AG04450 (cell line): Measurements from ENCODE around the gene RD3L. TPM values are rescaled to one million over a fixed set of nuclear protein-coding genes. Genes with fewer than 3 reads are reported as not detected.
"Not testable (repeated sequence)": the region's sequence is repeated elsewhere in the genome, so short reads cannot be mapped to it uniquely, and the experiment has no call there.

Source experiments
- CTCF ChIA-PET: fragments of 300-600, 350-600 bp; formaldehyde crosslinking; extraction: SDS; loops from one replicate; lab custom pipeline; 2022; ENCODE audit warnings: antibody characterized with exemption, inconsistent platforms; lab: Charles Lee
- POLR2A ChIA-PET: fragments of 350-600 bp; formaldehyde crosslinking; extraction: SDS; loops from one replicate; lab custom pipeline; 2021; ENCODE audit warnings: antibody characterized with exemption, inconsistent platforms; lab: Yijun Ruan, JAX
- DNase-seq: peaks from one replicate; pipeline ENCODE4 v3.0.0-alpha.2; 2011; ENCODE audit warnings: low read depth, low spot score
- H3K27ac ChIP-seq: one replicate; pipeline ENCODE4 v1.5.1; 2012; ENCODE audit warnings: low read depth, low read length, control low read depth
- H3K27me3 ChIP-seq: one replicate; pipeline ENCODE4 v1.6.0; 2012; ENCODE audit warnings: low read length; ENCODE audit not compliant: control insufficient read depth, insufficient read depth
- H3K4me3 ChIP-seq: 2 replicates; pipeline ENCODE4 v1.5.1; 2011; ENCODE audit warnings: mild to moderate bottlenecking, low read depth, low read length, control low read depth
- H3K9me3 ChIP-seq: 2 replicates; pipeline ENCODE4 v1.5.1; 2012; ENCODE audit warnings: low read length; ENCODE audit not compliant: control insufficient read depth, insufficient read depth
- polyA plus RNA-seq: library from polyadenylated mRNA; depleted of rRNA; stranded (reverse); fragments of >200 nt; gene quantifications from 2 replicates; pipeline ENCODE4 v1.2.3, GENCODE V29; 2011
- TF ChIP-seq, protein P1 (sequence below): IDR thresholded peaks from 2 replicates; pipeline ENCODE4 v1.5.1; 2011; ENCODE audit warnings: low read depth, low read length, control low read depth, inconsistent platforms

RD3L gene
- polyA plus RNA-seq, 1 experiment: not detected

DNA sequence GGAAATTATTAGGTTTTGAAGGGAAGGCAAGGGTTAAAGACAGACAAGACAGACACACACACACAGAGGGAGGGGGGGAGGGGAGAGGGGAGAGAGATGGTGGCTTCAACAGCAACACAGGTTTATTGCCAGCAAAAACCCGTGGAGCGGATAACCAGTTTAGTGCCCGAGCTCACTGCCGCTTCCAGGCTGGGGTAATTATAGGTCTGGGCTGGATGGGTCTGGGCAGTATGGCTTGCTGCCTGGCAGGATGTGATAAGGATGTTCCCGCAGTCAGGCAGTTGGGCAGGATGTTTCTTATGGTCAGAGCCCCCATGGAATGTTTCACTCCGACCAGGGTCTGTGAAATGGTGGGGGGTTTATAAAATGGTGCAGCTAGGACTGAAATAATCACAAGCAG, 18.5 kb downstream of the RD3L start:
- Histone ChIP-seq H3K27ac (no peak overlapping the region), H3K9me3 (peaks cover 10% of the 10 kb centered on the region; the same call in 1 of the 2 replicates), H3K27me3 (peaks cover 7% of the 10 kb centered on the region), H3K4me3 (no peak overlapping the region)
- CTCF ChIA-PET: interaction anchor here (0.6 to 0.8 kb wide), 2 partner anchors 23 to 352 kb away, joined by 3 to 4 read pairs; no protein-coding TSS in a partner anchor
- TF ChIP-seq, protein P1, sequence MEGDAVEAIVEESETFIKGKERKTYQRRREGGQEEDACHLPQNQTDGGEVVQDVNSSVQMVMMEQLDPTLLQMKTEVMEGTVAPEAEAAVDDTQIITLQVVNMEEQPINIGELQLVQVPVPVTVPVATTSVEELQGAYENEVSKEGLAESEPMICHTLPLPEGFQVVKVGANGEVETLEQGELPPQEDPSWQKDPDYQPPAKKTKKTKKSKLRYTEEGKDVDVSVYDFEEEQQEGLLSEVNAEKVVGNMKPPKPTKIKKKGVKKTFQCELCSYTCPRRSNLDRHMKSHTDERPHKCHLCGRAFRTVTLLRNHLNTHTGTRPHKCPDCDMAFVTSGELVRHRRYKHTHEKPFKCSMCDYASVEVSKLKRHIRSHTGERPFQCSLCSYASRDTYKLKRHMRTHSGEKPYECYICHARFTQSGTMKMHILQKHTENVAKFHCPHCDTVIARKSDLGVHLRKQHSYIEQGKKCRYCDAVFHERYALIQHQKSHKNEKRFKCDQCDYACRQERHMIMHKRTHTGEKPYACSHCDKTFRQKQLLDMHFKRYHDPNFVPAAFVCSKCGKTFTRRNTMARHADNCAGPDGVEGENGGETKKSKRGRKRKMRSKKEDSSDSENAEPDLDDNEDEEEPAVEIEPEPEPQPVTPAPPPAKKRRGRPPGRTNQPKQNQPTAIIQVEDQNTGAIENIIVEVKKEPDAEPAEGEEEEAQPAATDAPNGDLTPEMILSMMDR: no peak
- no peak for DNase-seq
- POLR2A ChIA-PET: no interaction called here

DNA sequence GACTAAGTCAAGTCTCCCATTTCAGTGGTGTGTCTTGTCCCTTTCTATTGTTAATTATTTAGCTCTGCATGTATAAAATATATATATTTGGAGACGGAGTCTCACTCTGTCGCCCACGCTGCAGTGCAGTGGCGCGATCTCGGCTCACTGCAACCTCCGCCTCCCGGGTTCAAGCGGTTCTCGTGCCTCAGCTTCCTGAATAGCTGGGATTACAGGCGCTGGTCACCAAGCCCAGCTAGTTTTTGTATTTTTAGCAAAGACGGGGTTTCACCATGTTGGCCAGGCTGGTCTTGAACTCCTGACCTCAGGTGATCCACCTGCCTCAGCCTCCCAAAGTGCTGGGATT, 20.5 kb downstream of the RD3L start:
- DNase-seq, POLR2A ChIA-PET, H3K27me3 ChIP-seq, H3K27ac ChIP-seq, H3K9me3 ChIP-seq: not testable (repeated sequence)
- CTCF ChIA-PET: interaction anchor here (0.5 to 3.5 kb wide), 21 partner anchors 8 to 204 kb away, joined by 3 to 17 read pairs (median 4); partner anchors contain the start of gene RD3L
- peak overlapping the region; percentile 38; the same call in 1 of the 2 replicates for H3K4me3 ChIP-seq

DNA sequence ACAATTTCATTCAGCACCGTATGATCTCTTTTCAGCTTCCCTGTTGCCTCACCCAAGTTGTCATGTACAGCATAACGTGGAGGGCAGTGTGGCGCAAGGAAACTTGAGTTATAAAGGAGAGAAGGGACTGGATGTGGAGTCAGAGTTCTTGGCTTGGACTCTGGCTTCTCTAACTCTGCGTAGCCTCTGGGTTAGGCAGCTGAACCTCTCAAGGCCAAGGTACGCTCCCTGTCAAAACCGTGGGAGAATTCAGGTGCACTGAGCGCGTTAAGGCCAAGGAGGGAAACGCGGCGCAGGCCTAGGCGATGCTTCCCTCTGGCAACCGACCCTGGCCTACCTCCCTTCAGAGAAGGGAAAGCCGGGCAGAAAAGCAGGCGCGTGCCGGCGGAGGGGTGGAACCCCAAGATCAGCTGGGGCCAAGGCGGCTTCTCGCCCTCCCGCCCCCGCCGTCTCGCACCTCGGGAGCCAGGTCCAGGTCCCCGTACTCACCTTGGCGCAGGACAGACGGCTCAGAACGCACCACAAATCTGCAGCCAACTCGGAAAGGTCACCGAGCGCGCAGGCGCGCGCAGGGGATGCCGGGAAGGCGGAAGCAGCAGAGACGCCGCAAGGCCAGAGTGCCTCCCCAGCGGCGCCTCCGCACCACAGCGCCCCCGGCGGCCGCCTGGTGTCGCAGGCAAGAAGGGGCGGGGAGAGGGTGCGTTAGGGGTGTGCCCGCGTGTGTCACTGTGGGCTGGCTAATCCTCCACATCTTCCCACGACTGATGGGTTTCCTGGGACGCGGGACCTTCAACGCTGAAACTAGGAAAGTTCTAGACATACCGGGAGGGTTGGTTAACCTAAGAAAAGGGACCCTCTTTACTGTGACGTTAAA, 21.1 kb downstream of the RD3L start:
- Histone ChIP-seq H3K4me3 (peak overlapping the region; percentile 100), H3K27me3 (peaks cover 7% of the 10 kb centered on the region), H3K9me3 (peaks cover 4% of the 10 kb centered on the region; the same call in 1 of the 2 replicates), H3K27ac (peak overlapping the region; percentile 11)
- POLR2A ChIA-PET: no interaction called here
- CTCF ChIA-PET: interaction anchor here (0.6 to 3.5 kb wide), 25 partner anchors 10 to 203 kb away, joined by 3 to 25 read pairs (median 4); partner anchors contain the start of gene RD3L
- peak; percentile 68 for DNase-seq
- TF ChIP-seq, protein P1: peak; percentile 96

DNA sequence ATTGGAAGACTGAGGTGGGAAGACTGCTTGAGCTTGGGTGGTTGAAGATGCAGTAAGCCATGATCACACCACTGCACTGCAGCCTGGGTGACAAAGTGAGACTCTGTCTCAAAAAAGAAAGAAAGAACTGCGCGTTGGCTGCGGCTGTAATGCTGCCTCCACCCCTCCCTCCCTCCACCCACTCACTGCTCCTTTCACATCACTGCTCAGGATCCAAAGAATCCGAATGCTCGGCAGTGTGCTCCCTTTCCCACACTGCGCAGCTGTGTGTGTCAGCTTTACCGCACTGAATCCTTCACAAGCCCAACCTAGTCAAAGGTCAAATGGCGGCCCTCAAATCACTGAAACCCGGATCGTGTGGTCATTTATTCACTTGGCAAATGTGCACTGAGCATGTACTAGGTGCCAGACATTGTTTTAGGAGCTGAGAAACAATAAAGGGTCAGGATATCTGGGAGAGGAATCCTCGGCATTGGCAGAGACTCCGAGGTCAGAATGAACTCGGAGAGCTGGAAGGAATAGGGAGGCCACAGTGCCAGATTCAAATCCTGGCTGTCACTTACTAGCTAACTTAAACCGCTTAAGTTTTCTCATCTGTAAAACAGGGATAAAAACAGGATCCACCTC, 25.6 kb downstream of the RD3L start:
- H3K27ac ChIP-seq: no peak overlapping the region
- TF ChIP-seq, protein P1: no peak
- peaks cover 4% of the 10 kb centered on the region; the same call in 1 of the 2 replicates for H3K9me3 ChIP-seq
- H3K4me3 ChIP-seq: no peak overlapping the region
- POLR2A ChIA-PET: interaction anchor here (0.6 kb wide), 1 partner anchor 24 kb away, joined by 8 read pairs; no protein-coding TSS in a partner anchor
- CTCF ChIA-PET: interaction anchor here (0.8 to 2.6 kb wide), 3 partner anchors 12 to 105 kb away, joined by 3 to 20 read pairs (median 3); no protein-coding TSS in a partner anchor
- H3K27me3 ChIP-seq: no peaks in the 10 kb centered on the region
- DNase-seq: no peak

DNA sequence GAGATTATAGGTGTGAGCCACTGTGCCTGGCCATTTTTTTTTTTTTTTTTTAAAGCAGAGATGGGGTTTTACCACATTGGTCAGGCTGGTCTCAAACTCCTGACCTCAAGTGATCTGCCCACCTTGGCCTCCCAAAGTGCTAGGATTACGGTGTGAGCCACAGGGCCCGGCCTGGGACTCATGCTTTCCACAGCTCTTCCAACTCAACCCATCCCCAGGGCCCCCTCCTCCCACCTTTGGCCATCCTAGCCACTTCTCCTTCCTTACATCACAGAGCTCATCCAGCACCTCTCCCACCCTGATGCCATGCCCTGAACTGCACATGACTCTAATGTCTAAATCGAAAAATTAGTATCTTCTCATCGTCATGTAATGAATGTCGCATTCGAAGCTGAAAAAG, 26.7 kb downstream of the RD3L start:
- POLR2A ChIA-PET: no interaction called here
- DNase-seq: no peak
- Histone ChIP-seq H3K27me3 (no peaks in the 10 kb centered on the region), H3K27ac (no peak overlapping the region), H3K4me3 (no peak overlapping the region), H3K9me3 (no peaks in the 10 kb centered on the region)
- TF ChIP-seq, protein P1: no peak
- CTCF ChIA-PET: interaction anchor here (0.8 kb wide), 1 partner anchor 104 kb away, joined by 3 read pairs; no protein-coding TSS in a partner anchor
